ENCODE data around the gene FAM163B. TPM values are rescaled to one million over a fixed set of nuclear protein-coding genes. Genes with fewer than 3 reads are reported as not detected.

FAM163B gene
- total RNA-seq, 4 donors from 2014 or later, result not detected

DNA sequence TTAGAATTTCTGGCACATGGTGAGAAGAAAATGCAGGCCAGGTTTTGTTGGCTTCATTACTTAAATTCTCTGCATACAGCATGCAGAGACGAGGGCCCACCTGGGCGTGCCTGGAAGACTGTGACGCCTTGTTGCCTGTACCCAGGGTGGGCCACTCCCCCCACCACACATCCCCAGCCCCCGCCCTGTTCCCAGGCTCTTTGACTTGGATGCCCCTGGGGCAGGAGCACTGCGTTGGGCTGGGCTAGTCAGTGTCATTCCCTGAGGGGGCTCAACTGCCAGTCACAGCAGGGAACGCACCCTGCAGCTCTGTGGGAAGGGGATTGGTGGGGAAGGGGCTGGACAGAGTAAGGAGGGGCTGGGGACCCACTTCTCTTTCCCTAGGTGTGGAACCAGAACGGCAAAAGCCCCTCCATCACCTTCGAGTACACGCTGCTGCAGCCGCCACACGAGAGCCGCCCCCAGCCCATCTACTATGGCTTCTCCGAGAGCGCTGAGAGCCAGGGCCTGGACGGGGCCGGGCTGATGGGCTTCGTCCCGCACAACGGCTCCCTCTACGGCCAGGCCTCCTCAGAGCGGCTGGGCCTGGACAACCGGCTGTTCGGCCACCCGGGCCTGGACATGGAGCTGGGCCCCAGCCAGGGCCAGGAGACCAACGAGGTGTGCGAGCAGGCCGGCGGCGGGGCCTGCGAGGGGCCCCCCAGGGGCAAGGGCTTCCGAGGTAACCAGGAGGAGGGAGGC is 55.0 kb downstream of the FAM163B start:
- Histone ChIP-seq H3K36me3 (no peaks in the 10 kb centered on the region), H3K4me3 (replicated peaks in 1 of 3) (no peak overlapping the region), H3K27me3 (no peaks in the 10 kb centered on the region), H3K27ac (no peak overlapping the region), H3K9me3 (no peaks in the 10 kb centered on the region), H3K4me1 (peaks cover 0 to 19% of the 10 kb centered on the region in 2 donors)
- DNase-seq, result no peak
- TF ChIP-seq, protein P1, sequence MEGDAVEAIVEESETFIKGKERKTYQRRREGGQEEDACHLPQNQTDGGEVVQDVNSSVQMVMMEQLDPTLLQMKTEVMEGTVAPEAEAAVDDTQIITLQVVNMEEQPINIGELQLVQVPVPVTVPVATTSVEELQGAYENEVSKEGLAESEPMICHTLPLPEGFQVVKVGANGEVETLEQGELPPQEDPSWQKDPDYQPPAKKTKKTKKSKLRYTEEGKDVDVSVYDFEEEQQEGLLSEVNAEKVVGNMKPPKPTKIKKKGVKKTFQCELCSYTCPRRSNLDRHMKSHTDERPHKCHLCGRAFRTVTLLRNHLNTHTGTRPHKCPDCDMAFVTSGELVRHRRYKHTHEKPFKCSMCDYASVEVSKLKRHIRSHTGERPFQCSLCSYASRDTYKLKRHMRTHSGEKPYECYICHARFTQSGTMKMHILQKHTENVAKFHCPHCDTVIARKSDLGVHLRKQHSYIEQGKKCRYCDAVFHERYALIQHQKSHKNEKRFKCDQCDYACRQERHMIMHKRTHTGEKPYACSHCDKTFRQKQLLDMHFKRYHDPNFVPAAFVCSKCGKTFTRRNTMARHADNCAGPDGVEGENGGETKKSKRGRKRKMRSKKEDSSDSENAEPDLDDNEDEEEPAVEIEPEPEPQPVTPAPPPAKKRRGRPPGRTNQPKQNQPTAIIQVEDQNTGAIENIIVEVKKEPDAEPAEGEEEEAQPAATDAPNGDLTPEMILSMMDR (IDR thresholded peaks at IDR 0.05), result no peak
- TF ChIP-seq POLR2A (IDR thresholded peaks at IDR 0.05), result no peak
- intact Hi-C loops (cut with DNase I), result no loop called here
- WGBS, 2 donors, result 86 to 89% methylated on average over 8 to 27 of the region's 31 CpGs

DNA sequence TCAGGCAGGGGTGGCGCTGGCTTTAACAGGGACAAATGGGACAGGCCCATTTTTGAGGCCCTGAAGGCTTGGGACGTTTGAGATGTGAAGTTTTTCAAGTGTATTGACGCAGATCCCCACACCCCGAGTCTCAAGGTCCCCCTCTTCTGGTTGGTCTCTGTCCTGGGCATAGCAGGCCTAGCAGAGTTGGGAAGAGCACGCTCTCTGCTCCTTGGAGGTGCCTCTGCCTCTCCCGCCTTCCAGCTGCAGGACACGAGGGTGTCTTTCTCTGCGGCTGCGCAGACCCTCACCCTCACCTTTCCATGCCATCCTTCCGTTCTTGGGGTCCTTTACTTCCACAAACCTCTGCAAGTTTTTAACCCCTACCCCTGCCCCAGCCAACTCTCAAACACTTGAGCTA is 56.1 kb downstream of the FAM163B start:
- Histone ChIP-seq H3K4me3 (replicated peaks in 1 of 3) (no peak overlapping the region), H3K9me3 (no peaks in the 10 kb centered on the region), H3K27me3 (no peaks in the 10 kb centered on the region), H3K36me3 (no peaks in the 10 kb centered on the region), H3K4me1 (peaks cover 0 to 11% of the 10 kb centered on the region in 2 donors), H3K27ac (no peak overlapping the region)
- no peak for DNase-seq
- 90 to 91% methylated on average over 10 of the region's 10 CpGs for WGBS, 2 donors
- intact Hi-C loops (cut with DNase I), result no loop called here
- TF ChIP-seq, protein P1 (IDR thresholded peaks at IDR 0.05), result no peak
- no peak for TF ChIP-seq POLR2A (IDR thresholded peaks at IDR 0.05)

DNA sequence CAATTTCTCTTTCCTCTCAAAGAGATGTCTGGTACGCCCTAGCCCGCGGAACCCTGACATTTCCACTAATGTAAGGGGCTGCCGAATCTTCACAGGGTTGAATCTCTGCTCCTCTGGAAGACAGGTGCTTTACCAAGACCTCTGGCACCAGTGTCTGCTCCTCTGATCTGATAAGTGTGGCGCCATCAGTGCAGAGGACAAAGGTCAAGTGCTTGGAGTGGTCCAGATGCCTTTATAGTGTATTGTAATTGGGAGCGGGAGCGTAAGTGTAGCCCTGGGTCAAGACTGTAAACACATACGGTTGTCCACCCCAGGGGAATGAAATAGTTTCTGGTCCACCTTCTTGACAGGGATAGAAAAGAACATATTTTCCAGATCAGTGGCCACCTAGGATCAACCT is 57.0 kb downstream of the FAM163B start:
- no peak for DNase-seq
- Histone ChIP-seq H3K27ac (no peak overlapping the region), H3K4me1 (peaks cover 0 to 2% of the 10 kb centered on the region in 2 donors), H3K4me3 (replicated peaks in 1 of 3) (no peak overlapping the region), H3K36me3 (no peaks in the 10 kb centered on the region), H3K9me3 (no peaks in the 10 kb centered on the region), H3K27me3 (no peaks in the 10 kb centered on the region)
- intact Hi-C loops (cut with DNase I), result no loop called here
- TF ChIP-seq, protein P1 (IDR thresholded peaks at IDR 0.05), result no peak
- TF ChIP-seq POLR2A (IDR thresholded peaks at IDR 0.05), result no peak
- WGBS, 2 donors, result 88 to 89% methylated on average over 8 of the region's 8 CpGs

DNA sequence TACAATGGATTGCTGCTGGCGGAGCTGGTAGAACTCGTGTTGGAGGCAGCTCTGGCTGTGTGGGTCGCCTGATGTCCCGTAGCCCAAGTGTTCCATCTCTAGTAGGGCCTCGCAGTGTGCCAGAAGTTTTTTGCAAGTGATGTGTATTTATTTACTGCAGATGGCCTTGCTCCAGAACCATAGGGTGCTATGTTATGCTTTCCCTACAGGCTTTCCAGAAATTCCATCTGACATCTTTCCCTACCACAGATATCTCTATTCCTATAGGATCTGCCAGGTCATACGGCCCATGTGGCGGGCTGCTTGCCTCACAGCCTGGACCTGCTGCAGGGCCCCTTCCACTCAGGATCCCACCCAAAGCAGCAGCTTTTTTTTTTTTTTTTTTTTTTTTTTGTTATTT is 57.7 kb downstream of the FAM163B start:
- H3K36me3 ChIP-seq, result no peaks in the 10 kb centered on the region
- intact Hi-C loops (cut with DNase I), result no loop called here
- TF ChIP-seq POLR2A (IDR thresholded peaks at IDR 0.05), result no peak
- TF ChIP-seq, protein P1 (IDR thresholded peaks at IDR 0.05), result no peak
- no peak overlapping the region for H3K4me3 ChIP-seq (replicated peaks in 1 of 3)
- no peak overlapping the region for H3K27ac ChIP-seq
- H3K4me1 ChIP-seq, result peaks cover 0 to under 1% of the 10 kb centered on the region in 2 donors
- H3K9me3 ChIP-seq, result no peaks in the 10 kb centered on the region
- no peaks in the 10 kb centered on the region for H3K27me3 ChIP-seq
- WGBS, 2 donors, result 94 to 96% methylated on average over 3 to 7 of the region's 7 CpGs
- DNase-seq, result no peak

DNA sequence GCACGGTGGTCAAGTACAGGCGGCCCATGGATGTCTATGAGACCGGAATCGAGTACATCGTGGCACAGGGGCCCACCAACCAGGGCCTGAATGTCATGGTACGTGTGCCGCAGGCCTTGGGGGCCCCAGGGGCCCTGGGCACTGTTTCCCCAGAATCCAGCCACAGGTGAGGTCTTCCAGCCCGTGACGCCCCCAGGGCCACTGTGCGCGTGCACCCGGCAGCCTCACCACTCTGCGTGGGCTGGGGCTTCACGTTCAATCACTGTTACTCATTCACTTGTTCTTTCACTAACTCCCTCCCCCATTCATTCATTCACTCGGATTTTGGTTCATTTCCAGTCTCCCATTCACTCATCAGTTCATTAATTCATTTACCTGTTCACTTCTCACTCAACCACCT is 62.1 kb downstream of the FAM163B start:
- H3K36me3 ChIP-seq, result no peaks in the 10 kb centered on the region
- no peaks in the 10 kb centered on the region for H3K27me3 ChIP-seq
- WGBS, 2 donors, result 89 to 94% methylated on average over 11 to 14 of the region's 15 CpGs
- no peak overlapping the region for H3K27ac ChIP-seq
- H3K4me1 ChIP-seq, result peaks cover 4 to 20% of the 10 kb centered on the region in 2 donors
- intact Hi-C loops (cut with DNase I), result no loop called here
- TF ChIP-seq POLR2A (IDR thresholded peaks at IDR 0.05), result no peak
- TF ChIP-seq, protein P1 (IDR thresholded peaks at IDR 0.05), result no peak
- no peak overlapping the region for H3K4me3 ChIP-seq (replicated peaks in 1 of 3)
- H3K9me3 ChIP-seq, result no peaks in the 10 kb centered on the region
- DNase-seq, result no peak

Measured in thyroid gland (tissue), 4 donors.